ENCODE data around the gene METTL3.

METTL3 gene

GRCh38 chr14:21526672-21527317 lies 15.7 kb upstream of the METTL3 start:
- DNase-seq (ENCODE audit: low read depth in 2 of 2) = no peak

DNA sequence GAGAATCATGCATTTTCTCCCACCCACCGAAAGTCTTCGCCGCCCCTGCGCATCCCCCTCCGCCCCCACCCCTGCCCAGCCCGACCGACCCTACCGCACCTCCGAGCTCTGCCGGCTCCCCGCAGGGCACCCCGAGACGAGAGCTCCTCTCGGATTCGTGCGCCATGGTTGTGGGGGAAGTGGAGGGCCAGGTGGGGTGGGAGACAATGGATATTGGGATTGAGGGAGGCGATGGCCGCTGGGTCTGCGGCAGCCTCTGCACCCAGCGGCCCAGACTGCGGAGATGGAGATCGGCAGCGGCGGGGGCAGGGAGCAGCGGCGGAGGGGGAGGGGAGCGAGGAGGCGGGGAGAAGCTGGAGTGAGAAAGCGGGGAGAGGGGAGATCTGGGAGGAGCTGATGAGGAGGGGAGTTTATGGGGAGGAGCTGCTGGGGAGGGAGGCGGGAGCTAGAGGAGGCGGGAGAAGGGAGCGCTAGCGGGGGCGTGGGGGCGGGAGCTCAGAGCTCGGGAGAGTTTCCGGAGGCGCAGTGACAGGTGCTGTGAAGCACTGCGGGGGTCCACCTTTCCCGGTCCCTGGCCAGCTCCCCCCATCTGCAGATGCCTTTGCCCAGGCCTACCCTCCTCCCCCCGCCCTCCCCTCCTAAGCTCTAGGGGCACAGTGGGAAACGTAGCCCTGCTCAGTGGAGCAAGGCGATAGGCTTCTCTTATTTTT lies 15.0 kb upstream of the METTL3 start, which contains the start of gene SALL2:
SALL2 (minus strand) TSS at position 385 of the 710 bp plus-strand sequence; CDS start at position 166, 219 bp downstream.
- DNase-seq (ENCODE audit: low read depth in 2 of 2) = peak in 1 of 2 donors; percentile 39

- DNase-seq (ENCODE audit: low read depth in 2 of 2) = no peak
These were observed 14.4 kb upstream of the METTL3 start for GRCh38 chr14:21525571-21525961.

DNA sequence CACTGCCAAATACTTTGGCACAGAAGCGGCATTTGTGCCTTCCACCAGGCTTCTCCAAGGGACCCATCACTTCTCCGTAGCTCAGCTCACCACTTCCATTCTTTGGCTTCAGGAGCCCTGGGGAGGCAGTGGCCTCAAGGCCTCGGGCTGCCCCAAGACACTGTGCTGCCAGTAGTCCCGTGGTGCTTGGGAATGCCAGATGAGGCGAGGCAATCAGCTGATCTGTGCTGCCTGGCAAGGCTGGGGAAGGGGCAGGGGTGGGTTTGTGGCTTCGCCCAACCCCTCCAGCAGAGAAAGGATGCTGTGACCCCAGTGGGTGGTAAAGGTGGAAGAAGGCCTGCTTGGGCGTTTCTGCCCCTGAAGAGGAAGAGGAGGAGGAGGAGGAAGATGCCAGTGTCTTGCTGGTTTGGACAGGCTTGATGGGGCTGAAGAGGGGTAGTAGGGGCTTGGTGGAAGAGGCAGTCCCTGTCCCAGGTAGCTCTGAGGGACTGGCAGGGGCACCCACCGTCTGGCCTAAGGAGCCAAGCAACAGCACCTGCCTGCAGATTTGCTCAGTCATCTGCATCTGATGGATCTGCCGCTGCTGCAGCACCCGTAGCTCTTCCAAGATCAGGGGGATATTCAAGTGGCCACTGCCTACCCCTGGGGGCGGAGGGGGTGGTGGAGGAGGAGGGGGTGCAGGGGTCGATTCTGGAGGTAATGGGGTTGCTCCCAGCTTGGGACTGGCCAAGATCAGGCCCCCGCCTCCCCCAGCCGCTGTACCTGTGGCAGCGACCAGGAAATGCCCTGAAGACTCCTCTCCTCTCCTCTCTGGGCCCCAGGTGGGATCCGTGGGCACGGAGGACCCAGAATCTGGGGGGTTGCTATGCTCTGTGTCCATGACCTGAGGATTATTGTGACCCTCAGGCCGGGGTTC lies 13.7 kb upstream of the METTL3 start:
- no peak for DNase-seq (ENCODE audit: low read depth in 2 of 2)

GRCh38 chr14:21523203-21523602 lies 12.1 kb upstream of the METTL3 start:
- DNase-seq (ENCODE audit: low read depth in 2 of 2) = no peak

DNA sequence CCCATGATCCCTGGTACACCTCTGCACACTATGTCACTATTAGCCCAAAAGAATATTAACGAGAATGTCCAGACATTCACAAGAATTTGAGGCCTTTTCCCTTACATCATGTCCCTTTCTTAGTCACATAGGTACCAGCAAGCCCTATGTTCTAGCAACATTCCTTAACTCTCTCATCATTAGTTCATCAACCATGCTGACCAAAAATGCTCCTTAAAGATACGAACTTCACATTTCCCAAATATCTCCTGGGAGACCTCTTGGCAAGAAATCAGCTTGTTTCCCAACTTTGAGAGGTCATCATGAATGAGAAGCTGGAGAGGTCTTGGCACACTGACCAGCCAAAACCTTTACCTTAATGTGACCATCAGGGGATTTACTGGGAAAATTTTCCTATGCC lies 10.4 kb upstream of the METTL3 start:
- no peak for DNase-seq (ENCODE audit: low read depth in 2 of 2)

DNA sequence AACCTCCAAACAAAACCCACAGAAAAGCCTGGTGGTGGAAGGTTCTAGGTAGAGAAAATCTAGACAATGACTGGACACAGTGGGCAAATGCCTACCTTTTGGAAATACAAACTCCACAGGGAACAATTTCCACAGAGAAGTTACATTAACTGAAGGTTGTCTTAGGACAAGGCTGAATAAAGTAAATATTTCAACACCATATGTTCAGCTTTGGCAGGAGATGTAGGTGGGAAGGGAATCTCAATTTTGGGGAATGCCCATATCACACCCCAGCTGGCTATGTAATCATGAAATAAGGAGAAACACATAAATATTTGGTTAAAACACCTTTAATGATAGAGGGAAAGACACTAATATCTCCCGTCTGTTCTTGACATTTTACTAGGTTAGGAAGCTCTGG lies 9.6 kb upstream of the METTL3 start:
- no peak for DNase-seq (ENCODE audit: low read depth in 2 of 2)

DNA sequence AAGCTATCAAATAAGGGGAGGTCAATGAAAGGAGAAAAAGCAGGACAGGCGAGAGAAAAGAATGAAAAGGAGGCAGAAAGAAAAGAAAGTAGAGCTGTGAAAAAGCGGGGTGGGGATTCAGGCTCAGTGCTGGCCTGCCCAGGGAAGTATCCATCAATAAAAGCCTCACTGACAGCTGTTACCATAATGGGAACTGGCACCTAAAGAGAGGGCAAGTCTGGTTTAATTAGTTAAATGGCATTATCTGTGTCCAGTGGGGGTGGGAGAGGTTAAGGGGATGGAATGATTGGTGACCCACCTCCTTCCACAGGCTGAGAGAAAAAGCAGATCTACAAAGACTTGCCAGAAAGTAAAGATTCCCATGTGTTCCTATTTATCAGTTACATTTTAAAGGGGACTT lies 7.6 kb upstream of the METTL3 start:
- DNase-seq (ENCODE audit: low read depth in 2 of 2) = no peak

GRCh38 chr14:21514341-21514740 lies 3.2 kb upstream of the METTL3 start:
- DNase-seq (ENCODE audit: low read depth in 2 of 2) = no peak

DNA sequence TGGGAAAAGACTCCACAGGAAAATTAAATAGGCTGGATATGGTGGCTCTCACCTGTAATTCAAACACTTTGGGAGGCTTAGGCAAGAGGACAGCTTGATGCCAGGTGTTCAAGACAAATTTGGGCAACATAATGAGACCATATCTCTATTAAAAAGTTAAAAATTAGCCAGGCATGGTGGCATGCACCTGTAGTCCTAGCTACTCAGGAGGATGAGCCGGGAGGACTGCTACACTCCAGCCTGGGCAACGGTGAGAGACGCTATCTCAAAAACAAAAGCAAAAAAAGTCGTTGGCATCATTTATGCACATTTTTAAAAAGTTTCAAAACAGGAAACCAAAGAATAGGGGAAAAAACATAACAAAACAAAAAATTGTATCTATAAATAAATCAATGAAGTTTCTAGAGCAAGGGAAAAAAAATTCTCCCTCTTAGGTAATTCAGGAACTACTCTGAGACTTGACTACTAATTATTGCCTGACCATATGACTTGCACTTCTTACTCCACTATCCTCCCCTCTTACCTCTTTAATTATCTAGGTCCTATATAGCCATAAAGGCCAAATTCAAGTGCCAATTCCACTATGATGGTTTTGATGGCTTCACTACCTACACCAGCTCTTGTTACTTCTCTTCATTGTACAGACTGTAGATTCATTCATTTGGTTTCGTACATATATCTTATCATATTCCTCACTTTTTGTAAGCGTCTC lies 1.6 kb downstream of the METTL3 start:
- DNase-seq (ENCODE audit: low read depth in 2 of 2) = no peak

GRCh38 chr14:21506557-21506956 lies 4.6 kb downstream of the METTL3 start:
- DNase-seq (ENCODE audit: low read depth in 2 of 2) = no peak

GRCh38 chr14:21505012-21505553 lies 6.1 kb downstream of the METTL3 start:
- no peak for DNase-seq (ENCODE audit: low read depth in 2 of 2)

DNA sequence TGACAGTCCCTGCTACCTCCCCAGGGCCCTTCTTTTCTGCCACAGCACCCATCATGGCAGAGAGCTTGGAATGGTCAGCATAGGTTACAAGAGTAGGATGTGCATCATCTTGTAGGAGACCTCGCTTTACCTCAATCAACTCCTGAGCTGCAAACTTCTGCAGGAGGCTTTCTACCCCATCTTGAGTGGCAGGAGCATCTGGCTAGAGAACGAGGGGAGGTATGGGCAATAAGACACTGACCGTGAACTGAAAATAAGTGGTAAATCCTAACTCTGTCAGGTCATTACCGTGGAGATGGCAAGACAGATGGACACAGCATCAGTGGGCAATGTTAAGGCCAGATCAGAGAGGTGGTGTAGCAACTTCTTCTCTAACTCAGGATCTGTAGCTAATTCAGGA lies 7.8 kb downstream of the METTL3 start:
- DNase-seq (ENCODE audit: low read depth in 2 of 2) = no peak

DNA sequence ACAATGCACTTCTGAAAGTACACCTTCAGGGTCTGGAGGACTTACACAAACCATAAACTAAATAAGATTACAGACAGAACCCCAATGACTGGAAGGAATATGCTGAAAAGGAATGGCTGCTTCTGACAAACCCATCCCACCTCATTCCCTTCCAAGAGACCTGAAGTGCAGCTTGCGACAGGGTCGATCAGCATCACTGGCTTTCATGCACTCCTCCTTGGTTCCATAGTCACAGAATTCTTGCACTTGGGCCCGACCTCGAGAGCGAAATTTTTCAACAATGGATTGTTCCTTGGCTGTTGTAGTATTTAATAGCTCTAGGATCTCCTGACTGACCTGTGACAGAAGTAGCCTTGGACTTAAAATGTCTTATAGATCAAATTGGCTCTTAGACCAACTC lies 9.6 kb downstream of the METTL3 start:
- DNase-seq (ENCODE audit: low read depth in 2 of 2) = no peak

GRCh38 chr14:21498540-21499526 lies 12.3 kb downstream of the METTL3 start:
- DNase-seq (ENCODE audit: low read depth in 2 of 2) = no peak

- no peak for DNase-seq (ENCODE audit: low read depth in 2 of 2)
These were observed 14.7 kb downstream of the METTL3 start for GRCh38 chr14:21496453-21496852.

DNA sequence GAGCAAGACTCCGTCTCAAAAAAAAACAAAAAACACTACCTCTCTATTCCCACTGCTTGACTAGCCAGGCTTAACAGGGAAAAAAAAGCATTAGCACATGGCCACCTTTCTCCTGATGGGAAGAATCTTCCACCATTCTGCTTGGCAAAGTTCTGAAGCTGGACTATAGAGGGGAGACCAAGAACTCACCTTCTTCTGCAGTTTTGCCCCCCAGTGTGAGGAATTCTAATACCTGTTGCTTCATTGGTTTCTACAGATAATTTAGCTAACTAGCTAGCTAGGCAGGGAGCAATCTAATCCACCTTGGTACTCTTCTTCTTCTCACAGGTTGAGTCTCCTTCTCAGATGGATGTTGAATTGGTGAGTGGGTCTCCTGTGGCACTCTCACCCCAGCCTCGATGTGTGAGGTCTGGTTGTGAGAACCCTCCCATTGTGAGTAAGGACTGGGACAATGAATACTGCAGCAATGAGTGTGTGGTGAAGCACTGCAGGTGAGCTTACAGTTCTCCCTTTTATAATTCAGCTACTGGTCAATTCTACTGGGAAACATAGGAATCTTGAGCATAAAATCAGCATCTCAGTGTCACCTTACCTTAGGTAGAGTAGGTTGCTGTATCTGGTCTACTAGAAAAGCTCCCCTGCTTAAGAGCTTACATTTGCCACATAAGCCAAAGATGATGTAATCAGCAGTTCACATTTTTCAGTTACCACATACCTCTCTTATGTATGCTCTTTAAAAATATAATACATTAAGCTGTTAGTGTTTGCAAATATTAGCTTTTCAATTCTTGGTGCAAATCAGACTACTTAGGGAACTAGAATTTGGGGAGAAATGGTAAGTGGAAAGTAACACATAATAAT lies 16.0 kb downstream of the METTL3 start:
- no peak for DNase-seq (ENCODE audit: low read depth in 2 of 2)

DNA sequence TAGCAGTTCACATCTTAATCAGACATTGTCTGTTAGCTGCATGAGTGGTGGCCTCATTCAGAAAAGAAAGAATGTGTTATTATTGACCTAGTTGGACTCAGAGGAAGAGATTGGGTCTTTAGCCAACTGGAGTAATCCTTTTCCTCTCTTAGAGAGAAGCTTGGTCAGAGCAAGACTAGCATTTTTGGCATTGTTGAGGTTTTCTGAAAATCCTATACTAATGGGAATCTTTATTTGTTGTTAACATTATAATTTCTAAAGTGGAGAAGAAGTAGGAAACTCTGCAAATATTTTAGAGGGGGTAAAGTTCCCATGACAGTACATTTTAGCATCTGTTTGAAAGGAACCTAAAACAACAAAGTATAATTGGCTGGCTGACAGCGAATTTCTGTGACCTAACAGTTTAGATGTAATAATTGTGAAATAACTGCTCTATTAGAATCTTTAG lies 24.5 kb downstream of the METTL3 start:
- DNase-seq (ENCODE audit: low read depth in 2 of 2) = no peak

Data from stimulated activated CD4-positive, alpha-beta T cell treated with anti-CD3 and anti-CD28 coated beads, Interleukin-1b, Interleukin-23, amount 100 ng/mL, for 1 hour (primary cell).